MM.1S (cell line): ENCODE measurements around the gene RUNX2.

Source experiments
- DNase-seq: peaks from one replicate; pipeline ENCODE4 v3.0.0-alpha.2; 2015
- H2AFZ ChIP-seq: fragments of 300-600 bp; sonication (generic); 2 replicates; pipeline ENCODE4 v1.6.0; 2016; ENCODE audit warnings: antibody characterized with exemption, low read length
- H3F3A ChIP-seq: fragments of 300-600 bp; sonication (generic); 2 replicates; pipeline ENCODE4 v1.6.1; 2016; ENCODE audit warnings: mild to moderate bottlenecking, antibody characterized with exemption, low read length, moderate library complexity, mixed read lengths; ENCODE audit not compliant: insufficient read depth
- H3K27ac ChIP-seq: fragments of 300-600 bp; sonication (generic); 2 replicates; pipeline ENCODE4 v1.5.1; 2016; ENCODE audit warnings: mild to moderate bottlenecking, low read length
- H3K27me3 ChIP-seq: fragments of 300-600 bp; sonication (generic); replicated peaks from 2 replicates; pipeline ENCODE4 v1.6.0; 2016; ENCODE audit warnings: low read length; ENCODE audit not compliant: insufficient read depth
- H3K36me3 ChIP-seq: fragments of 300-600 bp; sonication (generic); replicated peaks from 2 replicates; pipeline ENCODE4 v1.6.1; 2016; ENCODE audit warnings: mild to moderate bottlenecking, low read length, mixed read lengths; ENCODE audit not compliant: insufficient read depth
- H3K4me1 ChIP-seq: fragments of 300-600 bp; sonication (generic); 2 replicates; pipeline ENCODE4 v1.6.1; 2016; ENCODE audit warnings: low read length, mixed read lengths
- H3K4me2 ChIP-seq: fragments of 300-600 bp; sonication (generic); 2 replicates; pipeline ENCODE4 v1.6.0; 2016; ENCODE audit warnings: low read depth, low read length
- H3K4me3 ChIP-seq: fragments of 300-600 bp; sonication (generic); 2 replicates; pipeline ENCODE4 v1.5.1; 2016; ENCODE audit warnings: low read length, mixed read lengths
- H3K79me2 ChIP-seq: fragments of 300-600 bp; sonication (generic); 2 replicates; pipeline ENCODE4 v1.6.1; 2016; ENCODE audit warnings: mixed run types, low read length, mixed read lengths
- H3K9ac ChIP-seq: fragments of 300-600 bp; sonication (generic); 2 replicates; pipeline ENCODE4 v1.6.1; 2016; ENCODE audit warnings: low read length, mixed read lengths
- H3K9me2 ChIP-seq: fragments of 300-600 bp; sonication (generic); replicated peaks from 2 replicates; pipeline ENCODE4 v1.6.1; 2016; ENCODE audit warnings: mild to moderate bottlenecking, low read length, mixed read lengths; ENCODE audit not compliant: insufficient read depth
- H3K9me3 ChIP-seq: fragments of 300-600 bp; sonication (generic); replicated peaks from 2 replicates; pipeline ENCODE4 v1.6.1; 2016; ENCODE audit warnings: mild to moderate bottlenecking, low read length, mixed read lengths; ENCODE audit not compliant: insufficient read depth
- H4K20me1 ChIP-seq: fragments of 300-600 bp; sonication (generic); 2 replicates; pipeline ENCODE4 v1.6.1; 2016; ENCODE audit warnings: mild to moderate bottlenecking, low read length, moderate library complexity, mixed read lengths; ENCODE audit not compliant: insufficient read depth
- EZH2 ChIP-seq: fragments of 300-600 bp; sonication (generic); optimal IDR thresholded peaks from 2 replicates; pipeline ENCODE3; 2017; ENCODE audit warnings: low read depth, mild to moderate bottlenecking, antibody characterized with exemption, low read length, mixed read lengths
- EZH2phosphoT487 ChIP-seq: fragments of 300-600 bp; sonication (generic); IDR thresholded peaks from 2 replicates; pipeline ENCODE4 v1.6.1; 2018; ENCODE audit warnings: antibody characterized with exemption, low read length
- TF ChIP-seq, protein P1 (sequence below): fragments of 300-600 bp; sonication (generic); IDR thresholded peaks from 2 replicates; pipeline ENCODE4 v1.5.1; 2016; ENCODE audit warnings: antibody characterized with exemption, low read length, mixed read lengths

Gene RUNX2

DNA sequence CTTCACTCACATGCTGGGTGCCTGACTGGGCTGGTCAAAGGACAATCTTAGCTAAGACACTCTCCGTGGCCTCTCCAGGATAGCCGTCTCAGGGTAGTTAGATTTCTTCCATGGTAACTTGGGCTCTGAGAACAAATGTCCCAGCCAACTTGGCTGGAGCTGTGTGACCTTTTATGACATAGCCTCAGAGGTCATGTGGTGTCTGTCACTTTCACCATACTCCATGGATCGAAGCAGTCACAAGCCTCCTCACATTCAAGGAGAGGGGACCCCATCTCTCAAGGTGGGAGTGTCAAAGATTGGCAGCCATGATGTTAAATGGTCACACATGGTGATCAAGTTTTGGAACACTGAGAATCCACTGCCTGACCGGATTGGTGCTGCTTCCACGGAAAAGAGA, 240.5 kb downstream of the RUNX2 start:
- Histone ChIP-seq H3K4me3 (no peak overlapping the region), H3K4me2 (no peak overlapping the region), H3K9me3 (no peaks in the 10 kb centered on the region), H3K4me1 (no peaks in the 10 kb centered on the region), H3F3A (no peaks in the 10 kb centered on the region), H3K27ac (no peak overlapping the region), H3K9me2 (no peaks in the 10 kb centered on the region), H3K27me3 (no peaks in the 10 kb centered on the region), H3K9ac (no peak overlapping the region), H2AFZ (no peak overlapping the region), H3K36me3 (no peaks in the 10 kb centered on the region), H4K20me1 (no peaks in the 10 kb centered on the region), H3K79me2 (no peaks in the 10 kb centered on the region)
- no peak for DNase-seq
- TF ChIP-seq, protein P1, sequence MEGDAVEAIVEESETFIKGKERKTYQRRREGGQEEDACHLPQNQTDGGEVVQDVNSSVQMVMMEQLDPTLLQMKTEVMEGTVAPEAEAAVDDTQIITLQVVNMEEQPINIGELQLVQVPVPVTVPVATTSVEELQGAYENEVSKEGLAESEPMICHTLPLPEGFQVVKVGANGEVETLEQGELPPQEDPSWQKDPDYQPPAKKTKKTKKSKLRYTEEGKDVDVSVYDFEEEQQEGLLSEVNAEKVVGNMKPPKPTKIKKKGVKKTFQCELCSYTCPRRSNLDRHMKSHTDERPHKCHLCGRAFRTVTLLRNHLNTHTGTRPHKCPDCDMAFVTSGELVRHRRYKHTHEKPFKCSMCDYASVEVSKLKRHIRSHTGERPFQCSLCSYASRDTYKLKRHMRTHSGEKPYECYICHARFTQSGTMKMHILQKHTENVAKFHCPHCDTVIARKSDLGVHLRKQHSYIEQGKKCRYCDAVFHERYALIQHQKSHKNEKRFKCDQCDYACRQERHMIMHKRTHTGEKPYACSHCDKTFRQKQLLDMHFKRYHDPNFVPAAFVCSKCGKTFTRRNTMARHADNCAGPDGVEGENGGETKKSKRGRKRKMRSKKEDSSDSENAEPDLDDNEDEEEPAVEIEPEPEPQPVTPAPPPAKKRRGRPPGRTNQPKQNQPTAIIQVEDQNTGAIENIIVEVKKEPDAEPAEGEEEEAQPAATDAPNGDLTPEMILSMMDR = no peak
- TF ChIP-seq EZH2 (no peak), EZH2phosphoT487 (no peak)

DNA sequence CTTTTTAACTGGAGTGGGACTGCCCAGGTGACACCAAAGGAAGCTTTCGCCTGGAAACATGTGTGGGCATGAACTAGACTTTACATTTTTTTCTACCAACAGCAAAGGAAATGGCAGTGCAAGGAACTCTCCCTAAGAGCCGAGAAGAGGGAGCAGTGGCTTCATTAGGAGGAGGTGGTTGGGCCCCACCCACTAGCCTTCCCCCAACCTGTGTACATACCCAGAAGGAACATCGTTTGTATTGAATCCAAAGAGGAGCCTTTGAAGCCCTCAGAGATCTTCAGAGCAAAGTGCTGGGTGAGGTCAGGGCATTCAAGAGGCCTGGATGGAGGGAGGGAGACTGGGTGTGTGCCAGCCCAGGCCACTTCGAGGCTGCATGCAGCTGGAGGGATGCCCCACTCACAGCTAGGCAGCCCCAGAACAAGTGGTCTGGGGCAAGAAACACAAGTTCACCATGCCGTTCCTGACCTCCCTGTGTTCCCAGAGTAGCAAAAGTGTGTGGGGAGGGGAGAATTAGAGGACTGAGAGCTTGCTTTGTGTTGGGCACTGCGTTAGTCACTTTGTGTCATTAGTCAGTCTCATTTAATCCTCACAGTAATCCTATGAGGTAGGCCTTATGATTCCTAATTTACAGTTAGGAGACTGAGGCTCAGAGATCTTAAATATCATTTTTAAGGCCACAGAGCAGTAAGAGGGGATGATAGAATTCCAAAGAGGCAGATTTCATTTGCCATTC, 241.2 kb downstream of the RUNX2 start:
- H3K4me1 ChIP-seq = no peaks in the 10 kb centered on the region
- no peaks in the 10 kb centered on the region for H3F3A ChIP-seq
- no peak overlapping the region for H3K4me3 ChIP-seq
- no peaks in the 10 kb centered on the region for H3K9me3 ChIP-seq
- H3K9ac ChIP-seq = no peak overlapping the region
- H3K79me2 ChIP-seq = no peaks in the 10 kb centered on the region
- TF ChIP-seq EZH2phosphoT487 = no peak
- no peak overlapping the region for H3K27ac ChIP-seq
- H2AFZ ChIP-seq = no peak overlapping the region
- no peak for DNase-seq
- H3K9me2 ChIP-seq = no peaks in the 10 kb centered on the region
- no peaks in the 10 kb centered on the region for H3K27me3 ChIP-seq
- H3K4me2 ChIP-seq = no peak overlapping the region
- H3K36me3 ChIP-seq = no peaks in the 10 kb centered on the region
- H4K20me1 ChIP-seq = no peaks in the 10 kb centered on the region

DNA sequence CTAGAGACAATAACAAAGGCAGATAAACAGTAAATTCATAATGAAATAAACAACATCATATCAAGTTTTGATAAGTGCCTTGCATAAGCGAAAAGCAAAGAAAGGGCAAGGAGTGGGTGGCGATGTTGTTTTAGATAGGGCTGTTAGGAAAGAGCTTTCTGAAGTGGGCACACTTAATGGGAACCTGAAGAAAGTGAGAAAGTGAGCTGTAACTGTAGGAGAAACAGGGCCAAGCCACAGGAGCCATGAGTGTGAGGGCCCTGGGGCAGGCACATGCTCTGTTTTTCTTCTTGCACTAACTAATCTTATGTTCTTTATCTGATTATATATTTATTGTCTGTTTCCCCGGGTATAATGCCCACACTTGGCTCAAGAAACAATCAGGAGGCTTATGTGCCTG, 243.0 kb downstream of the RUNX2 start:
- Histone ChIP-seq H3K9me2 (no peaks in the 10 kb centered on the region), H3K9me3 (no peaks in the 10 kb centered on the region), H2AFZ (no peak overlapping the region), H3K4me3 (no peak overlapping the region), H3K27ac (no peak overlapping the region), H3K9ac (no peak overlapping the region), H3F3A (no peaks in the 10 kb centered on the region), H3K4me2 (no peak overlapping the region), H3K4me1 (no peaks in the 10 kb centered on the region), H3K27me3 (no peaks in the 10 kb centered on the region), H4K20me1 (no peaks in the 10 kb centered on the region), H3K79me2 (no peaks in the 10 kb centered on the region), H3K36me3 (no peaks in the 10 kb centered on the region)
- no peak for DNase-seq
- TF ChIP-seq EZH2phosphoT487 (no peak), EZH2 (no peak)
- TF ChIP-seq, protein P1 = no peak

DNA sequence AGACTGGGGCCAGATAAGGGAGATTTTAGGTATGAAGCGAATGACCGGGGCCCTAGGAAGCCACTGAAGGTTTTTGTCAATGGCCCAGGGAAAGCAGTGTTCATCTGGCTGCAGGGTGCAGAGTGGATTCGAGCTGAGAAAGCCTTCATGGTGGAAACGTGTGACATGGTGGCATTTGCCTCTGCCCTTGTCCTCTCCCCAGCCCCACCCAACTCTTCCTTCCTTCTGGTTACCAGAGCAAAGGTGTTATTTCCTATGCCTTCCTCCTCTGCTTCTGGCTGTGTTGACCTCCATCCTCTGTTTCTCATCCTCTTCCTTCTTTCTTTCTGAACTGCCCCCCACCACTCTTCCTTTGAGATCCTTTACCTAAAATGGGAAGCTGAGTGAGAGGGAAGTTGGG, 244.7 kb downstream of the RUNX2 start:
- no peak overlapping the region for H3K27ac ChIP-seq
- no peak overlapping the region for H2AFZ ChIP-seq
- TF ChIP-seq EZH2 (no peak), EZH2phosphoT487 (no peak)
- TF ChIP-seq, protein P1 = no peak
- no peaks in the 10 kb centered on the region for H3K36me3 ChIP-seq
- DNase-seq = no peak
- no peak overlapping the region for H3K4me3 ChIP-seq
- H3K27me3 ChIP-seq = no peaks in the 10 kb centered on the region
- H3K9ac ChIP-seq = no peak overlapping the region
- H3K9me3 ChIP-seq = no peaks in the 10 kb centered on the region
- H3K79me2 ChIP-seq = no peaks in the 10 kb centered on the region
- H3K4me2 ChIP-seq = no peak overlapping the region
- no peaks in the 10 kb centered on the region for H3K9me2 ChIP-seq
- no peaks in the 10 kb centered on the region for H3K4me1 ChIP-seq
- H4K20me1 ChIP-seq = no peaks in the 10 kb centered on the region
- no peaks in the 10 kb centered on the region for H3F3A ChIP-seq
